CD14-positive monocyte (primary cell): ENCODE results near the gene TAPT1. TPM values are rescaled to one million over a fixed set of nuclear protein-coding genes. Genes with fewer than 3 reads are reported as not detected.

ENCODE experiments used
- DNase-seq, 3 donors: peaks; one replicate each; pipeline ENCODE4 v3.0.0-alpha.2; 2011 to 2022
- H2AFZ ChIP-seq: 2 replicates; pipeline ENCODE4 v1.6.0; 2012; ENCODE audit warnings: mild to moderate bottlenecking, low read depth, low read length, inconsistent platforms; ENCODE audit not compliant: insufficient read depth, poor library complexity, severe bottlenecking
- H3K27ac ChIP-seq, 2 donors: 1 replicate in 1 of 2; 2 replicates in 1 of 2; pipeline ENCODE4 v1.5.1; 2012 to 2013; ENCODE audit warnings: low read length in 2 of 2, control low read depth in 1 of 2, inconsistent platforms in 1 of 2, low read depth in 1 of 2, mild to moderate bottlenecking in 1 of 2
- H3K27me3 ChIP-seq, 2 donors: one replicate each; pipeline versions ENCODE4 v1.6.0 to v1.6.1; 2011 to 2013; ENCODE audit warnings: low read length in 2 of 2; ENCODE audit not compliant: control insufficient read depth in 2 of 2, insufficient read depth in 2 of 2
- H3K36me3 ChIP-seq, 2 donors: replicated peaks in 1 of 2; 1 replicate in 1 of 2; 2 replicates in 1 of 2; pipeline versions ENCODE4 v1.5.1 to v1.6.1; 2012 to 2013; ENCODE audit warnings: low read length in 2 of 2, control low read depth in 1 of 2, inconsistent platforms in 1 of 2, mild to moderate bottlenecking in 1 of 2; ENCODE audit not compliant: insufficient read depth in 2 of 2, control insufficient read depth in 1 of 2
- H3K4me1 ChIP-seq, 2 donors: 1 replicate in 1 of 2; 2 replicates in 1 of 2; pipeline versions ENCODE4 v1.5.1 to v1.6.1; 2012 to 2013; ENCODE audit warnings: low read length in 2 of 2, control low read depth in 1 of 2, inconsistent platforms in 1 of 2, mild to moderate bottlenecking in 1 of 2, moderate library complexity in 1 of 2; ENCODE audit not compliant: insufficient read depth in 2 of 2, control insufficient read depth in 1 of 2
- H3K4me2 ChIP-seq: replicated peaks from 2 replicates; pipeline ENCODE3; 2012; ENCODE audit warnings: low read length, moderate library complexity, mild to moderate bottlenecking; ENCODE audit not compliant: poor library complexity, severe bottlenecking; ENCODE audit errors: extremely low read depth
- H3K4me3 ChIP-seq, 3 experiments: fragments of 200-600 bp in 1 of 3; sonication (generic) in 1 of 3; replicated peaks in 1 of 3; 1 replicate in 2 of 3; 2 replicates in 1 of 3; pipeline ENCODE4 v1.5.1; 2011 to 2013; ENCODE audit warnings: low read length in 3 of 3, mild to moderate bottlenecking in 3 of 3, control low read depth in 2 of 3, low read depth in 2 of 3, inconsistent platforms in 1 of 3, moderate library complexity in 1 of 3
- H3K79me2 ChIP-seq: 2 replicates; pipeline ENCODE4 v1.6.0; 2012; ENCODE audit warnings: mild to moderate bottlenecking, control low read depth, inconsistent platforms, low read length, moderate library complexity; ENCODE audit not compliant: insufficient read depth
- H3K9ac ChIP-seq: 2 replicates; pipeline ENCODE4 v1.6.0; 2017; ENCODE audit warnings: low read length, mild to moderate bottlenecking; ENCODE audit not compliant: insufficient read depth, poor library complexity, severe bottlenecking
- H3K9me3 ChIP-seq, 2 donors: replicated peaks in 1 of 2; 1 replicate in 1 of 2; 2 replicates in 1 of 2; pipeline versions ENCODE4 v1.5.1 to v1.6.1; 2012 to 2013; ENCODE audit warnings: low read length in 2 of 2, control low read depth in 1 of 2; ENCODE audit not compliant: control insufficient read depth in 1 of 2, insufficient read depth in 1 of 2
- H4K20me1 ChIP-seq: 2 replicates; pipeline ENCODE4 v1.6.0; 2012; ENCODE audit warnings: mild to moderate bottlenecking, low read length, control low read depth, moderate library complexity; ENCODE audit not compliant: insufficient read depth
- H3K27ac Mint-ChIP-seq, 7 donors: one replicate each; pipeline ENCODE4 v1.8.0; 2020; ENCODE audit warnings: mild to moderate bottlenecking in 7 of 7, mixed read lengths in 7 of 7, moderate library complexity in 6 of 7, inconsistent platforms in 2 of 7
- H3K27me3 Mint-ChIP-seq, 3 donors: one replicate each; pipeline ENCODE4 v1.8.0; 2021 to 2022; ENCODE audit warnings: low read depth in 3 of 3, mild to moderate bottlenecking in 3 of 3, mixed read lengths in 3 of 3, moderate library complexity in 3 of 3, inconsistent platforms in 1 of 3
- H3K36me3 Mint-ChIP-seq, 2 donors: one replicate each; pipeline ENCODE4 v1.8.0; 2020; ENCODE audit warnings: mixed read lengths in 2 of 2, inconsistent platforms in 1 of 2, mild to moderate bottlenecking in 1 of 2
- H3K4me1 Mint-ChIP-seq: one replicate; pipeline ENCODE4 v1.8.0; 2020; ENCODE audit warnings: mild to moderate bottlenecking, mixed read lengths
- H3K4me3 Mint-ChIP-seq, 2 donors: one replicate each; pipeline ENCODE4 v1.8.0; 2020; ENCODE audit warnings: mild to moderate bottlenecking in 2 of 2, mixed read lengths in 2 of 2, moderate library complexity in 1 of 2
- H3K9me3 Mint-ChIP-seq, 7 donors: one replicate each; pipeline ENCODE4 v1.8.0; 2020 to 2022; ENCODE audit warnings: mixed read lengths in 7 of 7, mild to moderate bottlenecking in 6 of 7, moderate library complexity in 6 of 7, inconsistent platforms in 2 of 7
- CTCF ChIP-seq: fragments of 200-600 bp; IDR thresholded peaks from one replicate; pipeline ENCODE4 v1.8.0; 2022; ENCODE audit warnings: antibody characterized with exemption, mild to moderate bottlenecking
- WGBS: methylation state at CpG from one replicate; pipeline ENCODE4 v1.1.5; 2013; ENCODE audit warnings: missing lambda C conversion rate; ENCODE audit not compliant: insufficient coverage; 5-methylcytosine and 5-hydroxymethylcytosine counted together
- intact Hi-C, 2 donors: fragments of 100-400 bp; cut with micrococcal nuclease; formaldehyde crosslinking; loops; one replicate each; pipeline versions ENCODE4 v1.15.0 to v1.15.1; 2023
- polyA plus RNA-seq, 3 donors: library from polyadenylated mRNA; depleted of rRNA in 1 of 3; unstranded in 2 of 3; stranded (reverse) in 1 of 3; fragments of 300-500 nt in 2 of 3; fragments of >200 nt in 1 of 3; fragmentation: Illumina TruSeq in 2 of 3; gene quantifications; 1 replicate in 2 of 3; 2 replicates in 1 of 3; pipeline ENCODE4 v1.2.3, GENCODE V29; 2012 to 2021

TAPT1 gene
- polyA plus RNA-seq, 3 donors, result 15.2 to 18.4 (median 16.0) TPM

GRCh38 chr4:16142598-16143310, 83.5 kb downstream of the TAPT1 start:
- no peak for TF ChIP-seq CTCF
- H2AFZ ChIP-seq, result no peak overlapping the region
- no peaks in the 10 kb centered on the region for H3K4me1 Mint-ChIP-seq
- H3K27me3 Mint-ChIP-seq, result peaks cover 0 to 3% (median 1%) of the 10 kb centered on the region in 3 donors
- peaks cover 24 to 42% (median 35%) of the 10 kb centered on the region in 7 donors for H3K9me3 Mint-ChIP-seq
- peaks cover 34 to 35% of the 10 kb centered on the region in 2 donors for H3K9me3 ChIP-seq
- intact Hi-C loops, result no loop called here
- no peak overlapping the region for H3K27ac ChIP-seq
- H3K27ac Mint-ChIP-seq, result no peak overlapping the region
- H4K20me1 ChIP-seq, result no peaks in the 10 kb centered on the region
- no peaks in the 10 kb centered on the region for H3K36me3 ChIP-seq
- H3K79me2 ChIP-seq, result no peaks in the 10 kb centered on the region
- H3K4me3 Mint-ChIP-seq, result no peak overlapping the region
- H3K4me1 ChIP-seq, result no peaks in the 10 kb centered on the region
- no peak overlapping the region for H3K9ac ChIP-seq
- DNase-seq, result no peak
- no CpG with 5 or more reads among the region's 5 CpGs for whole genome bisulfite sequencing
- H3K36me3 Mint-ChIP-seq, result peaks cover 0 to 3% of the 10 kb centered on the region in 2 donors
- no peak overlapping the region for H3K4me2 ChIP-seq
- no peak overlapping the region for H3K4me3 ChIP-seq
- H3K27me3 ChIP-seq, result no peaks in the 10 kb centered on the region

- Histone ChIP-seq H3K9me3 (peaks cover 27 to 32% of the 10 kb centered on the region in 2 donors), H3K9ac (no peak overlapping the region), H3K79me2 (no peaks in the 10 kb centered on the region), H4K20me1 (no peaks in the 10 kb centered on the region), H3K27ac (no peak overlapping the region), H2AFZ (no peak overlapping the region), H3K27me3 (no peaks in the 10 kb centered on the region), H3K4me2 (no peak overlapping the region), H3K4me1 (no peaks in the 10 kb centered on the region), H3K36me3 (no peaks in the 10 kb centered on the region), H3K4me3 (no peak overlapping the region)
- no peaks in the 10 kb centered on the region for H3K4me1 Mint-ChIP-seq
- peaks cover 0 to 3% (median 0%) of the 10 kb centered on the region in 3 donors for H3K27me3 Mint-ChIP-seq
- H3K4me3 Mint-ChIP-seq, result no peak overlapping the region
- peaks cover 0 to 3% of the 10 kb centered on the region in 2 donors for H3K36me3 Mint-ChIP-seq
- TF ChIP-seq CTCF, result no peak
- DNase-seq, result no peak
- no peak overlapping the region for H3K27ac Mint-ChIP-seq
- H3K9me3 Mint-ChIP-seq, result peaks cover 23 to 40% (median 30%) of the 10 kb centered on the region in 7 donors
- intact Hi-C loops, result no loop called here
Observed at GRCh38 chr4:16140879-16141249, 85.4 kb downstream of the TAPT1 start.
